ENCODE measurements around the gene TIMM22. TPM values are rescaled to one million over a fixed set of nuclear protein-coding genes. Genes with fewer than 3 reads are reported as not detected.

TIMM22 gene
- total RNA-seq, 1 donor from 2014 or later: 10.3 TPM

- Mint-ChIP-seq H3K27ac (ENCODE audit: unreplicated experiment) (no peak overlapping the region), H3K4me1 (ENCODE audit: low read depth) (peaks cover 26% of the 10 kb centered on the region), H3K27me3 (ENCODE audit: low read depth) (no peaks in the 10 kb centered on the region), H3K36me3 (ENCODE audit: low read depth) (peaks cover 7% of the 10 kb centered on the region), H3K4me3 (ENCODE audit: unreplicated experiment) (no peak overlapping the region), H3K9me3 (ENCODE audit: low read depth) (no peaks in the 10 kb centered on the region)
- DNase-seq (ENCODE audit: low spot score): no peak
- TF ChIP-seq CTCF (IDR thresholded peaks at IDR 0.05): no peak
These were observed 35.5 kb downstream of the TIMM22 start for GRCh38 chr17:1032391-1032790.

- Mint-ChIP-seq H3K9me3 (ENCODE audit: low read depth) (no peaks in the 10 kb centered on the region), H3K27me3 (ENCODE audit: low read depth) (no peaks in the 10 kb centered on the region), H3K4me3 (ENCODE audit: unreplicated experiment) (no peak overlapping the region), H3K36me3 (ENCODE audit: low read depth) (peaks cover 7% of the 10 kb centered on the region), H3K4me1 (ENCODE audit: low read depth) (peaks cover 26% of the 10 kb centered on the region), H3K27ac (ENCODE audit: unreplicated experiment) (no peak overlapping the region)
- DNase-seq (ENCODE audit: low spot score): no peak
- TF ChIP-seq CTCF (IDR thresholded peaks at IDR 0.05): no peak
These were observed 36.6 kb downstream of the TIMM22 start for GRCh38 chr17:1033503-1033902.

GRCh38 chr17:1034652-1035210, 37.8 kb downstream of the TIMM22 start:
- Mint-ChIP-seq H3K36me3 (ENCODE audit: low read depth) (peaks cover 5% of the 10 kb centered on the region), H3K27me3 (ENCODE audit: low read depth) (no peaks in the 10 kb centered on the region), H3K4me3 (ENCODE audit: unreplicated experiment) (no peak overlapping the region), H3K4me1 (ENCODE audit: low read depth) (peaks cover 22% of the 10 kb centered on the region), H3K9me3 (ENCODE audit: low read depth) (no peaks in the 10 kb centered on the region), H3K27ac (ENCODE audit: unreplicated experiment) (no peak overlapping the region)
- no peak for DNase-seq (ENCODE audit: low spot score)
- no peak for TF ChIP-seq CTCF (IDR thresholded peaks at IDR 0.05)

- Mint-ChIP-seq H3K27ac (ENCODE audit: unreplicated experiment) (no peak overlapping the region), H3K4me1 (ENCODE audit: low read depth) (peaks cover 16% of the 10 kb centered on the region), H3K36me3 (ENCODE audit: low read depth) (peaks cover 5% of the 10 kb centered on the region), H3K4me3 (ENCODE audit: unreplicated experiment) (no peak overlapping the region), H3K27me3 (ENCODE audit: low read depth) (no peaks in the 10 kb centered on the region), H3K9me3 (ENCODE audit: low read depth) (no peaks in the 10 kb centered on the region)
- no peak for TF ChIP-seq CTCF (IDR thresholded peaks at IDR 0.05)
- no peak for DNase-seq (ENCODE audit: low spot score)
These were observed 38.7 kb downstream of the TIMM22 start for GRCh38 chr17:1035546-1036170.

- no peaks in the 10 kb centered on the region for H3K9me3 Mint-ChIP-seq (ENCODE audit: low read depth)
- no peak for TF ChIP-seq CTCF (IDR thresholded peaks at IDR 0.05)
- no peak overlapping the region for H3K27ac Mint-ChIP-seq (ENCODE audit: unreplicated experiment)
- no peak for DNase-seq (ENCODE audit: low spot score)
- H3K36me3 Mint-ChIP-seq (ENCODE audit: low read depth): peaks cover 3% of the 10 kb centered on the region
- H3K4me3 Mint-ChIP-seq (ENCODE audit: unreplicated experiment): no peak overlapping the region
- H3K4me1 Mint-ChIP-seq (ENCODE audit: low read depth): peaks cover 14% of the 10 kb centered on the region
- no peaks in the 10 kb centered on the region for H3K27me3 Mint-ChIP-seq (ENCODE audit: low read depth)
These were observed 39.4 kb downstream of the TIMM22 start for GRCh38 chr17:1036171-1036844.

All from chondrocyte (in vitro differentiated cells).